ENCODE results near the gene CCN2. TPM values are rescaled to one million over a fixed set of nuclear protein-coding genes. Genes with fewer than 3 reads are reported as not detected.
"Not testable (repeated sequence)": the region's sequence is repeated elsewhere in the genome, so short reads cannot be mapped to it uniquely, and the experiment has no call there.

CCN2 gene
- total RNA-seq, 1 experiment from 2014 or later: 20.2 TPM

- H3K4me3 ChIP-seq; H3K27ac ChIP-seq; H3K4me1 ChIP-seq (replicated peaks; ENCODE audit: insufficient read depth); H3K79me2 ChIP-seq (ENCODE audit: low read depth); intact Hi-C loops (cut with micrococcal nuclease; ENCODE audit: unreplicated experiment); BruUV-seq (replicated peaks); H3K4me2 ChIP-seq; H3K36me3 ChIP-seq (ENCODE audit: low read depth); H2AFZ ChIP-seq; H3F3A ChIP-seq (ENCODE audit: insufficient read depth, low read depth); H3K9me2 ChIP-seq (ENCODE audit: insufficient read depth); CTCF ChIA-PET; H4K20me1 ChIP-seq (ENCODE audit: insufficient read depth); DNase-seq; POLR2A ChIA-PET (ENCODE audit: unreplicated experiment); H3K27me3 ChIP-seq (ENCODE audit: insufficient read depth, low read depth): not testable (repeated sequence)
- peaks cover 15% of the 10 kb centered on the region; the same call in 1 of the 2 replicates for H3K9me3 ChIP-seq (ENCODE audit: insufficient read depth, low read depth)
Observed at GRCh38 chr6:131901326-131901873, 49.8 kb downstream of the CCN2 start.

DNA sequence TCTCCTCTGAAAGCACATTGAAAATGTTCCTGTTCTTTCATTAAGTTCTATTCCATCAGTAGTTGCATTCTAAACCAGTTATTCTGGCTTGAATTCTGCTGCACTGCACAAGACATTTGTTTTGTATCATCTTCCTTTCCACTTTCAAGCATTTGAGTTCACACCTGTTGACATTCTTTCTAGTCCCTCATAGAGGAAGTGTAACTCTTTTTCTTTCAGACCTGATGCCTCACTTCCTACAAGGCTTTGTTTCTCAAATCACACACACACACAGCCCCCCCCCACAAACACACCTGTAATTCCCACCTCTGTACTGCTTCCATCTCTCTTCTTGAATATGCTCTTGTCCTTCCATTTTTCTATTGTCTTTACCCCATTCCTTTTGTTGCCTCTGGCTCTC is 50.9 kb downstream of the CCN2 start:
- no peak overlapping the region for H2AFZ ChIP-seq
- H3K79me2 ChIP-seq (ENCODE audit: low read depth): no peaks in the 10 kb centered on the region
- no peaks in the 10 kb centered on the region for H3F3A ChIP-seq (ENCODE audit: insufficient read depth, low read depth)
- intact Hi-C loops (cut with micrococcal nuclease; ENCODE audit: unreplicated experiment): no loop called here
- no peaks in the 10 kb centered on the region for H3K9me2 ChIP-seq (ENCODE audit: insufficient read depth)
- H3K4me1 ChIP-seq (replicated peaks; ENCODE audit: insufficient read depth): peaks cover 6% of the 10 kb centered on the region
- no peaks in the 10 kb centered on the region for H4K20me1 ChIP-seq (ENCODE audit: insufficient read depth)
- BruUV-seq (replicated peaks): no TSS peak
- no peak overlapping the region for H3K27ac ChIP-seq
- H3K4me3 ChIP-seq: no peak overlapping the region
- peaks cover 15% of the 10 kb centered on the region; the same call in 1 of the 2 replicates for H3K9me3 ChIP-seq (ENCODE audit: insufficient read depth, low read depth)
- H3K36me3 ChIP-seq (ENCODE audit: low read depth): no peaks in the 10 kb centered on the region
- DNase-seq: no peak
- ChIA-PET CTCF (no interaction called here), POLR2A (ENCODE audit: unreplicated experiment) (no interaction called here)
- H3K27me3 ChIP-seq (ENCODE audit: insufficient read depth, low read depth): no peaks in the 10 kb centered on the region
- no peak for TF ChIP-seq EZH2 (IDR thresholded peaks at IDR 0.05; ENCODE audit: low read depth)
- TF ChIP-seq, protein P1, sequence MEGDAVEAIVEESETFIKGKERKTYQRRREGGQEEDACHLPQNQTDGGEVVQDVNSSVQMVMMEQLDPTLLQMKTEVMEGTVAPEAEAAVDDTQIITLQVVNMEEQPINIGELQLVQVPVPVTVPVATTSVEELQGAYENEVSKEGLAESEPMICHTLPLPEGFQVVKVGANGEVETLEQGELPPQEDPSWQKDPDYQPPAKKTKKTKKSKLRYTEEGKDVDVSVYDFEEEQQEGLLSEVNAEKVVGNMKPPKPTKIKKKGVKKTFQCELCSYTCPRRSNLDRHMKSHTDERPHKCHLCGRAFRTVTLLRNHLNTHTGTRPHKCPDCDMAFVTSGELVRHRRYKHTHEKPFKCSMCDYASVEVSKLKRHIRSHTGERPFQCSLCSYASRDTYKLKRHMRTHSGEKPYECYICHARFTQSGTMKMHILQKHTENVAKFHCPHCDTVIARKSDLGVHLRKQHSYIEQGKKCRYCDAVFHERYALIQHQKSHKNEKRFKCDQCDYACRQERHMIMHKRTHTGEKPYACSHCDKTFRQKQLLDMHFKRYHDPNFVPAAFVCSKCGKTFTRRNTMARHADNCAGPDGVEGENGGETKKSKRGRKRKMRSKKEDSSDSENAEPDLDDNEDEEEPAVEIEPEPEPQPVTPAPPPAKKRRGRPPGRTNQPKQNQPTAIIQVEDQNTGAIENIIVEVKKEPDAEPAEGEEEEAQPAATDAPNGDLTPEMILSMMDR (conservative IDR thresholded peaks at IDR 0.05): no peak
- H3K4me2 ChIP-seq: no peak overlapping the region

- H3K27ac ChIP-seq: no peak overlapping the region
- no peak for DNase-seq
- TF ChIP-seq, protein P1 (conservative IDR thresholded peaks at IDR 0.05): no peak
- no peak for TF ChIP-seq EZH2 (IDR thresholded peaks at IDR 0.05; ENCODE audit: low read depth)
- ChIA-PET CTCF (no interaction called here), POLR2A (ENCODE audit: unreplicated experiment) (no interaction called here)
- H3K36me3 ChIP-seq (ENCODE audit: low read depth): no peaks in the 10 kb centered on the region
- H3K79me2 ChIP-seq (ENCODE audit: low read depth): no peaks in the 10 kb centered on the region
- H4K20me1 ChIP-seq (ENCODE audit: insufficient read depth): no peaks in the 10 kb centered on the region
- no peak overlapping the region for H3K4me2 ChIP-seq
- H3K27me3 ChIP-seq (ENCODE audit: insufficient read depth, low read depth): no peaks in the 10 kb centered on the region
- H3K4me3 ChIP-seq: no peak overlapping the region
- no peak overlapping the region for H2AFZ ChIP-seq
- peaks cover 15% of the 10 kb centered on the region; the same call in 1 of the 2 replicates for H3K9me3 ChIP-seq (ENCODE audit: insufficient read depth, low read depth)
- no TSS peak for BruUV-seq (replicated peaks)
- intact Hi-C loops (cut with micrococcal nuclease; ENCODE audit: unreplicated experiment): no loop called here
- no peaks in the 10 kb centered on the region for H3K9me2 ChIP-seq (ENCODE audit: insufficient read depth)
- H3F3A ChIP-seq (ENCODE audit: insufficient read depth, low read depth): no peaks in the 10 kb centered on the region
- peaks cover 13% of the 10 kb centered on the region for H3K4me1 ChIP-seq (replicated peaks; ENCODE audit: insufficient read depth)
Observed at GRCh38 chr6:131898718-131899117, 52.5 kb downstream of the CCN2 start.

Other genes with a start within 250 kb of the CCN2 start
- gene OR2A4, start 250.0 kb downstream of the CCN2 start, total RNA-seq (2021): not detected in 2 replicates
- not detected in 2 replicates for gene CTAGE9, start 240.4 kb downstream of the CCN2 start, total RNA-seq (2021)
- gene ENPP1, start 143.4 kb downstream of the CCN2 start, total RNA-seq (2021): 3.0 and 4.1 TPM in 2 replicates